CD4-positive, alpha-beta T cell treated with Interleukin-15 for 1 hour (primary cell): ENCODE measurements around the gene CAVIN3.
"Not testable (repeated sequence)": the region's sequence is repeated elsewhere in the genome, so short reads cannot be mapped to it uniquely, and the experiment has no call there.

Experiments
- DNase-seq: peaks from one replicate; pipeline ENCODE4 v3.0.0-alpha.2; 2020

CAVIN3 gene

GRCh38 chr11:6323291-6323905 is 3.1 kb upstream of the CAVIN3 start:
- DNase-seq: no peak

DNA sequence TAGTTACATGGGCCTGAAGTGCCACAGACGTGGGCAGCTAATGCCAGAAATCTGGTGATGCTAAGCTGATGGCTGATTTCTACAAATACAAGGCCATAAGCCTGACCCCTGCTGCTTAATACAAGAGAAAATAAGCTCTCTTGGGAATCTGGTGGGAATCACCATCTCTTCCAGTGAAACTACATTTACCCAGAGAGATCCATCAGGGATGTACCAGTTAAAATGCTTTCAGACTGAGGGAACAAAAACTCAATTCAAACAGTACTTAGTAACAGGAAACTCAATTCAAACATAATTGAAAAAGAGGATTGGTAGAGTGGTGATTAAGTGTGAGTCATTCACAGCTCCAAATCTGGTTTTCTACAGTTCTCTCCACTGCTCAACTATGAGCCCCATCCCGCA is 1.7 kb upstream of the CAVIN3 start:
- DNase-seq: no peak

DNA sequence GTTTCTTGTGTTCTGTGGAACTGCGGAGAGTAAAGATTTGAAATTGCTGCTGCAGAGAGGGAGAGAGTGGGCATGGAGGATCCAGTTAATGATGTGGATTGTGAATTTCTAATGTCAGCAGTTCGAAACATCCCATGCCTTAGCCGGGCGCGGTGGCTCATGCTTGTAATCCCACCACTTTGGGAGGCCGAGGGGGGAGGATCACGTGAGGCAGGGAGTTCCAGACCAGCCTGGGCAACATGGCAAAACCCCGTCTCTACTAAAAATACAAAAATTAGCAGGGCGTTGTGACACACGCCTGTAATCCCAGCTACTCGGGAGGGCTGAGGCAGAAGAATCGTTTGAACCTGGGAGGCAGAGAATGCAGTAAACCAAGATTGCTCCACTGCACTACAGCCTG is 1.1 kb upstream of the CAVIN3 start:
- DNase-seq: no peak

DNA sequence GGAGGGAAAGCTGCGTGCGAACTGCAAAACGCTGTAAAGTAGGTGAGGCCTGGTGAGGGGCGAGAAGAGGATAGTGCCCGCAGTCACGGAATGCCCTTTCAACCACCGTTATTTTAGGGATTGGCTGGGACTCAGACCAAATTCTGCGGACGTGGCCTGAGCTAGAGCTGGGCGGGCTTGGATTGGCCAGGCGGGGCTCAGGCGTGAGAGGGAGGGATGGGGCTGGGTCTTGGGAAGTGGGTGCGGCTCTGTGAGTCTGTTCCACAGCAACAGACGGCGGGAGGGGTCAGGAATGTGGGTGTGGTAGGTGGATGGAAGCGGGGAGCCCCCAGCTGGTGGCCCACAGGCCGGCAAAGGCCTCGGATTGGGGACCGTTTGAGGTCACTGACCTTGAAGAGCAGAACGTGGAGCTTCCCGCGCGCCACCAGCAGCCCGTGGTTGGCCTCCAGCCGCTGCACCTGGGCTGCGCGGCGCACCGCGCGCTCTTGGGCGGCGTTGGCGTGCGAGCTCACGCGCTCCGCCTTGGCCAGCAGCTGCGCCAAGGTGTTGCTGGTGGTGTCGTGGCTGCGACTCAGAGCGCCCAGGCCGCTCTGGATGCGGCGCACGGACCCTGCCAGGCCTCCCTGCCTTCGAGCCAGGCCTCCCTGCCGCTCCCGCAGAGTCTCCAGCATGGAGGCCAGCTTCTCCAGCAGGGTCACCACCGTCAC is 444 bp downstream of the CAVIN3 start:
- no peak for DNase-seq

DNA sequence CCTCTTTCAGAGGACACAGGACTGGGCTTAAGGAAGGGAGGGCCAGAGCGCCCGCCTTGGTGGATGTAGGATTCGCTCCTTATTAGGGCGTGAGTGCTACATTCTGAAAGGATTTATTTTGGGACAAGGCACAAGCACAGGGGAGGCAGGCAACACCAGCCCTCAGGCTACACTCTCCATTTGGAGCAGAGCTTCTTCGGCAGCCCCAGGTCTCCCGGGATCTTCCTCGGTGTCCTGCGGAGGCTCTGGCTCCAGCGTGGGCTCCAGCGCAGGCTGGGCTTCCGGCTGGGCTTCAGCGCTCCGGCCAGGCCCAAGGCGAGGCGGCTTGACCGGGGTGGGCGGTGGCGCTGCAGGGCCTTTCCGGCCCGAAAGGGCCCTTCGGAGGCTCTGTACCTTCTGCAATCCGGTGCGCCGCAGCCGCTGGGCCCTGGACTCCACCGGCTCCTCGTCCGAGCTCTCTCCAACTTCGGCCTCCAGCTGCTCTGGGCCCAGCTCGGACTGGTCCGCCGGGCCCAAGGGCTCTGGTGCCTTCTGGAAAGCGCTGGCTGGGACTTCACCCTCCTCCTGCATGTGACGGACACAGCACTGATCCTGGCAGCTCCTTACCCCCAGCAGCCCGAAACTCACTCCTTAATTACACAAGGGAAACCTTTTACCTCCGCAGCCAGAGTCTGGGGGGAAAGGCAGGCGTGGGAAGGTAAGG is 1.1 kb downstream of the CAVIN3 start:
- DNase-seq: no peak

GRCh38 chr11:6318204-6318603 is 2.1 kb downstream of the CAVIN3 start:
- no peak for DNase-seq

DNA sequence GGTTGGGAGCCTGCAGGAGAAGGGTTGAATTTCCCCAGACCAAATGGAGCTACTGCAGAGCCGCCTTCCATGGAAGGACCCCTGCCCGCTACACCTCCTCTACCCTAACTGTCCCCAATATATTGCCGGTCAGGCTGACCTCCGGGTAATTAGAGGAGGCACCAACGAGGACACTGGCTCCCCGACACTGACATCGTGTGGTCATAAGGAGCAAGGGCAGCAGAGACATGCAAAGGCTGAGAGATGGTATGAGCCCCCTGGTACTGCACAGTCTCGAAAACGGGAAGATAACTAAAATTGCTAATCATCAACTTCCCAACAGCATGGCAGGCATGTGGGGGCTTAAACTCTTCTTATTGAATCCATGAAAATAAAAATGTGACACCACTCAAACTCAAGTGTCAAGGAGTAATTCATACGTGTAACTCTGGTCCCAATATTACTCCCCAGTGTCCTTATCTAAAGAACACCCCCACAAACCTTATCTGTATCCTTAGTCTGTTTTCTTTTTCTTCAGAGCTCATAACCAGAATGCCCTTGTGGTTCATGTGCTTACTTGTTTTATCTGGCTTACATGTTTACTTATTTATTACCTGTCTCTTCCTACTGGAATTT is 4.4 kb downstream of the CAVIN3 start:
- DNase-seq: peak; percentile 43

- no peak for DNase-seq
Measured at GRCh38 chr11:6312106-6312505, 8.2 kb downstream of the CAVIN3 start.

DNA sequence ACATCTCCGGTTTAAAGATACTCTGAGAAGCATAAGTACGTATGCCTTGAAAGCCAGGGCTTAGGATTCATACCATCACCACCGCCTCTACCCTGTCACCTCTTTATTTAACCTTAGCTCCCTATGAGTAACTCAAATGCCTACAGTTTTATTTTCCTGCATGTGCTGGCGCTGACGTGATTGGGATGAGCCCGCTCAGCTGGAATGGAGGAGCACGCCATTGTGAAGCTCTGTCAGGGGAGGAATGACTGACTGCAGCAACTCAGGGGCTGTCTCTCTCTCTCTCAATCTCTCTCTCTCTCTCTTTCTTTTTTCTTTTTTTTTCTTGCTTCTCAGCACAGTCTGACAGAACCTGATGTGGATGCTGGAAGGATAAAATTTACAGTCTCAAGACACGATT is 12.4 kb downstream of the CAVIN3 start:
- DNase-seq: no peak

- no peak for DNase-seq
Measured at GRCh38 chr11:6305297-6305696, 15.0 kb downstream of the CAVIN3 start.

GRCh38 chr11:6303661-6304060 is 16.6 kb downstream of the CAVIN3 start:
- no peak for DNase-seq

DNA sequence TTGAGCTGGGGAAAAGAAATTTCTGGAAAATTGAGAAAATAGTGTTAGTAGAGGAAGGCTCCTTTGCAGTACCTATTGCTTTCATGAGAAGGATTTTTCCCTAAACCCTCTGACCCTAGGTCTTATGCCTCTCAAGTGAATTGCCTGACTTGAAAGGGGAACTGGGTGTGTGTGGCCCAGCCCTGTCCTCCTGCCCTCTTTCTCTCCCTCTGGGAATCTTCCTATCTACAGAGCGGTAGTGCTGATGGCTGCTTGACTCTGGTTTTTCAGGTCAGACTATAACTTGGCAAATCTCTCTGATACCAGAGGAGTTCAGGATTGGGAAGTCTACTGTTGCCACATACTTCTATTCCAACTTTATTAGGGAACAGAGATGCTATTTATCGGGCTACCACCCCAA is 19.2 kb downstream of the CAVIN3 start:
- no peak for DNase-seq

GRCh38 chr11:6300325-6300724 is 20.0 kb downstream of the CAVIN3 start:
- no peak for DNase-seq

DNA sequence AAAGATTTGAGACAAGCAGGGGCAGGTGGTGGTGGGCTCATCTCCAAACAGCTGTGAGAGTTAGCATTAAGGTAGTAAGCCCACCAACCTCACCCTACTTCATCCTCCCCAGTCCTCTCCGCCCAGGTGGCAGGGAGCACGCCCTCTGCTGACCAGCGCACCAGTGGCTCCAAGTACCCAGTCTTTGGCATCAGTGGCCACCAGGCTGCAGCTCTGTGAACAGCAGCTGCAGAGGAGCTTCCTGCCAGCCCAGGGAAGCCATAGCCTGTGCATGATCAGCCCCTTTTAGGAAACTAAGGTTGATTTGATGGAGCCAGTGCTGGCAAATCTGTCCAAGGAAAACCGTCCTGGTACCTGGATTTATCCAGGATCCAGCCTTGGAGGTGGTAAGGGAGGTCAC is 21.7 kb downstream of the CAVIN3 start:
- no peak for DNase-seq

DNA sequence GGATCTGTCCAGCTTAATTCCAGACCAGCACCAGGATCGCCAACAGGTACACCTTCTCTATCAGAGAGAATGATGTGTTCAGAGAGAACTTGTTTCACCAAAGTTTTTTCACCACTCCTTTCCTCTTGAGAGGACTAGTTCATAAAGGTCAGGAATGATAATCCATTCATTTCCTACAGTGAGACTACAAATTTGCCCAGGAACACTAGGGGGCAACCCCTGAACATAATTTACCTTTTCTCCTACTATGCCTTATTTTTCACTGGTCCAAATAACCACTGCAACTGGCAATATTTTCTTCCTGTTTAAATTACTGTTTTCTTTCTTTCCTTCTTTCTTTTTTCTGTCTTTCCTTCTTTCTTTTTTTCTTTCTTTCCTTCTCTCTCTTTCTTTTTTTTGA is 22.5 kb downstream of the CAVIN3 start:
- no peak for DNase-seq

DNA sequence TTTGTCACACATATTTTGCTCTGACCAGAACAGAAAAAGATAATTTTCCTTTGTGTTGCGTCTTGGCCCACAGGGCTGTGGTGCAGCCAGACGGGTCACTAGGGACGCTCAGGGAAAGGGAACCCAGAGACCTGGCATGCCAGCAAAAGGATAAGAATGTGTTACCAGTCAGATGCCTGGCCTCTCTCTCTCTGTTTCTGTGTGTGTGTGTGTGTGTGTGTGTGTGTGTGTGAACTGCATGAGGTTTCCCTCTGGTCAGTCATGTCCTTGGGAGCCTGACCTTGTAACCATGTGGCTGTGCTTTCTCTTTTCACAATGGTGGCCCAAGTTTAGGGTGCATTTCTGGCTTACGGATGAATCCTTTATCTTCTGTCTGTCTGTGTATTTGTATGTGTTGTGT is 35.3 kb downstream of the CAVIN3 start:
- DNase-seq: no peak

- DNase-seq: no peak
Measured at GRCh38 chr11:6284250-6284649, 36.1 kb downstream of the CAVIN3 start.

DNA sequence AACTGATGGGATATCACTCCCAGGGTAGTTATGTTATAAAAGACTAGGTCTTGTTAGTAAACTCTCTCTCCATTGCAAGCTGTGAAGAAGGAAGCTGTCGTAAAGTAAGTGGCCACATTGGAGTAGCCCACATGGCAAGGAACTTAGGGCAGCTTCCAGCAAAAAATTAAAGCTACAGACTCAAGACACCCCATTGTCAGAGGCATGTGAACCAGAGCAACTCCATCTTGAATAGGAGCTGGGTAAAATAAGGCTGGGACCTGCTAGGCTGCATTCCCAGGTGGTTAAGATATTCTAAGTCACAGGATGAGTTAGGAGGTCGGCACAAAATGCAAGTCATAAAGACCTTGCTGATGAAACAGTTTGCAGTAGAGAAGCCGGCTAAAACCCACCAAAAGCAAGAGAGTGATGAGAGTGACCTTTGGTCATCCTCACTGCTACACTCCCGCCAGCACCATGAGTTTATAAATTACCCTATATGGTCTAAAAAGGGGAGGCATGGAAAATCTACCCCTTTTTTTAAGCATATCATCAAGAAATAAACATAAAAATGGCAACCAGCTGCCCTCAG is 36.8 kb downstream of the CAVIN3 start:
- no peak for DNase-seq

DNA sequence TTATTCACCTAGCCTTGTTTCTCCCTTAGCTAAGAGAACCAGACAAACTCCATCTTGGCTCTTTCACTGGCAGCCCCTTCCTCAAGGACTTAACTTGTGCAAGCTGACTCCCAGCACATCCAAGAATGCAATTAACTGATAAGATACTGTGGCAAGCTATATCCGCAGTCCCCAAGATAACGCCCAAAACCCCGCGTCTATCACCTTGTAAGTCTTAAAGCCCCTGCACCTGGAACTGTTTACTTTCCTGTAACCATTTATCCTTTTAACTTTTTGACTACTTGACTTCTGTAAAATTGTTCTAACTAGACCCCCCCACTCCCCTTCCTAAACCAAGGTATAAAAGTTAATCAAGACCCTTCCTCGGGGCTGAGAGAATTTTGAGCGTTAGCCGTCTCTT is 39.5 kb downstream of the CAVIN3 start:
- not testable (repeated sequence) for DNase-seq

- no peak for DNase-seq
Measured at GRCh38 chr11:6273188-6273587, 47.1 kb downstream of the CAVIN3 start.

GRCh38 chr11:6271598-6271997 is 48.7 kb downstream of the CAVIN3 start:
- DNase-seq: no peak

GRCh38 chr11:6270584-6271246 is 49.6 kb downstream of the CAVIN3 start:
- no peak for DNase-seq

DNA sequence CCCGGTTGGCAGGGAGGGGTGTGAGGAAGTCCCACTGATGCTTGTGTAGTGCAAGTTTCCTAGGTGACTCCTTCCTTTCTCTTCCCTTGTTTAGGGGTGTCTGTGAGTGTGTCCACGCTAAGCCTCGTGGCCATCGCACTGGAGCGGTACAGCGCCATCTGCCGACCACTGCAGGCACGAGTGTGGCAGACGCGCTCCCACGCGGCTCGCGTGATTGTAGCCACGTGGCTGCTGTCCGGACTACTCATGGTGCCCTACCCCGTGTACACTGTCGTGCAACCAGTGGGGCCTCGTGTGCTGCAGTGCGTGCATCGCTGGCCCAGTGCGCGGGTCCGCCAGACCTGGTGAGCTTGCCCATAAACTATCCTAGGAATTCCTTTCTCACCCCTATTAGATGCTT is 50.3 kb downstream of the CAVIN3 start:
- no peak for DNase-seq
